Mesangial cell (primary cell): Measurements from ENCODE around the gene ZNF24. TPM values are rescaled to one million over a fixed set of nuclear protein-coding genes. Genes with fewer than 3 reads are reported as not detected.

Experiments
- total RNA-seq: library from RNA; depleted of rRNA; stranded (reverse); fragments of >200 nt; gene quantifications from 2 replicates; pipeline ENCODE4 v1.2.3, GENCODE V29; 2015

ZNF24 gene
- 15.0 TPM in 2 replicates for total RNA-seq

GRCh38 chr18:35343936-35344735 lies at the start of gene ZNF24:
Gene ZNF24 (minus strand): TSS chr18:35344420. CDS start chr18:35340650, 3,770 bp downstream.

GRCh38 chr18:35376742-35377695 lies 32.8 kb upstream of the ZNF24 start, which contains the start of gene ZNF396:
Gene ZNF396 (minus strand): TSS chr18:35377337. CDS start chr18:35374292, 3,045 bp downstream.

GRCh38 chr18:35290094-35290735 lies 54.0 kb downstream of the ZNF24 start, which contains the start of gene ZSCAN30:
Gene ZSCAN30 (minus strand): TSS chr18:35290229. CDS start chr18:35264352, 25,877 bp downstream.

Other genes with a start within 250 kb of the ZNF24 start
- gene ZNF397, start 103.4 kb downstream of the ZNF24 start, total RNA-seq: 4.1 and 6.3 TPM in 2 replicates
- gene ZSCAN30, start 54.2 kb downstream of the ZNF24 start, total RNA-seq: 5.4 and 11.7 TPM in 2 replicates
- gene ZNF396, start 32.9 kb upstream of the ZNF24 start, total RNA-seq: 0.33 and 0.89 TPM in 2 replicates
- 3.2 and 7.3 TPM in 2 replicates for gene INO80C, start 153.5 kb upstream of the ZNF24 start, total RNA-seq
- 28.4 and 31.6 TPM in 2 replicates for gene GALNT1, start 237.3 kb upstream of the ZNF24 start, total RNA-seq